Measurements from ENCODE around the gene OSBPL9. TPM values are rescaled to one million over a fixed set of nuclear protein-coding genes. Genes with fewer than 3 reads are reported as not detected.
A peak's percentile ranks its signal among the peaks of the same experiment; 100 is the strongest.

OSBPL9 gene
- total RNA-seq, 1 donor from 2014 or later: 83.4 TPM

GRCh38 chr1:51734896-51735745 is 118.2 kb downstream of the OSBPL9 start:
- DNase-seq (ENCODE audit: low read depth in 2 of 2): no peak

- DNase-seq (ENCODE audit: low read depth in 2 of 2): no peak
Observed at GRCh38 chr1:51735746-51736254, 118.9 kb downstream of the OSBPL9 start.

- peak in 1 of 2 donors; percentile 94 for DNase-seq (ENCODE audit: low read depth in 2 of 2)
Observed at GRCh38 chr1:51736702-51737101, 119.8 kb downstream of the OSBPL9 start.

GRCh38 chr1:51738681-51739080 is 121.8 kb downstream of the OSBPL9 start:
- DNase-seq (ENCODE audit: low read depth in 2 of 2): no peak

GRCh38 chr1:51740652-51741051 is 123.8 kb downstream of the OSBPL9 start:
- DNase-seq (ENCODE audit: low read depth in 2 of 2): peak in 1 of 2 donors; percentile 33

- DNase-seq (ENCODE audit: low read depth in 2 of 2): no peak
Observed at GRCh38 chr1:51741121-51741681, 124.3 kb downstream of the OSBPL9 start.

GRCh38 chr1:51744506-51745303 is 127.8 kb downstream of the OSBPL9 start:
- no peak for DNase-seq (ENCODE audit: low read depth in 2 of 2)

- no peak for DNase-seq (ENCODE audit: low read depth in 2 of 2)
Observed at GRCh38 chr1:51745304-51745570, 128.3 kb downstream of the OSBPL9 start.

GRCh38 chr1:51749151-51749550 is 132.3 kb downstream of the OSBPL9 start:
- no peak for DNase-seq (ENCODE audit: low read depth in 2 of 2)

- peak; percentile 78 to 90 for DNase-seq (ENCODE audit: low read depth in 2 of 2)
Observed at GRCh38 chr1:51750218-51750617, 133.3 kb downstream of the OSBPL9 start.

- DNase-seq (ENCODE audit: low read depth in 2 of 2): peak in 1 of 2 donors; percentile 20
Observed at GRCh38 chr1:51750729-51751128, 133.8 kb downstream of the OSBPL9 start.

- DNase-seq (ENCODE audit: low read depth in 2 of 2): no peak
Observed at GRCh38 chr1:51752073-51752948, 135.4 kb downstream of the OSBPL9 start.

GRCh38 chr1:51753969-51754368 is 137.1 kb downstream of the OSBPL9 start:
- DNase-seq (ENCODE audit: low read depth in 2 of 2): no peak

- no peak for DNase-seq (ENCODE audit: low read depth in 2 of 2)
Observed at GRCh38 chr1:51754666-51755065, 137.8 kb downstream of the OSBPL9 start.

- DNase-seq (ENCODE audit: low read depth in 2 of 2): no peak
Observed at GRCh38 chr1:51755437-51755836, 138.5 kb downstream of the OSBPL9 start.

GRCh38 chr1:51756290-51756689 is 139.4 kb downstream of the OSBPL9 start:
- DNase-seq (ENCODE audit: low read depth in 2 of 2): no peak

- DNase-seq (ENCODE audit: low read depth in 2 of 2): no peak
Observed at GRCh38 chr1:51758310-51758709, 141.4 kb downstream of the OSBPL9 start.

- peak; percentile 18 to 69 for DNase-seq (ENCODE audit: low read depth in 2 of 2)
Observed at GRCh38 chr1:51760872-51761271, 144.0 kb downstream of the OSBPL9 start.

- DNase-seq (ENCODE audit: low read depth in 2 of 2): no peak
Observed at GRCh38 chr1:51761351-51761750, 144.5 kb downstream of the OSBPL9 start.

GRCh38 chr1:51768971-51769588 is 152.2 kb downstream of the OSBPL9 start:
- DNase-seq (ENCODE audit: low read depth in 2 of 2): peak; percentile 62 to 78

- DNase-seq (ENCODE audit: low read depth in 2 of 2): no peak
Observed at GRCh38 chr1:51776408-51776807, 159.5 kb downstream of the OSBPL9 start.

Measured in dermis microvascular lymphatic vessel endothelial cell (primary cell).